ENCODE data around the gene C1orf174. TPM values are rescaled to one million over a fixed set of nuclear protein-coding genes. Genes with fewer than 3 reads are reported as not detected.

C1orf174 gene
- total and polyA plus RNA-seq, 12 donors, result 7.5 to 13.4 (median 10.9) TPM

GRCh38 chr1:3907031-3907534 lies 7.0 kb upstream of the C1orf174 start:
- no peak for DNase-seq

GRCh38 chr1:3906672-3907020 lies 6.6 kb upstream of the C1orf174 start:
- no peak for TF ChIP-seq CTCF (IDR thresholded peaks at IDR 0.05)
- no peaks in the 10 kb centered on the region for H3K36me3 ChIP-seq
- no peak overlapping the region for H3K27ac ChIP-seq
- peaks cover 0 to 22% (median 18%) of the 10 kb centered on the region in 7 donors for H3K27me3 ChIP-seq
- DNase-seq (no peak), ATAC-seq (no peak)
- H3K4me1 ChIP-seq, result peaks cover 0 to 6% (median 0%) of the 10 kb centered on the region in 9 donors
- intact Hi-C loops (cut with DNase I), result no loop called here
- no peaks in the 10 kb centered on the region for H3K9me3 ChIP-seq
- WGBS, 2 donors, result 82 to 91% methylated on average over 11 of the region's 11 CpGs
- no peak overlapping the region for H3K4me3 ChIP-seq

More at GRCh38 chr1:3907031-3907534, 7.0 kb upstream of the C1orf174 start:
- H3K27me3 ChIP-seq, result peaks cover 0 to 27% (median 22%) of the 10 kb centered on the region in 7 donors
- H3K4me1 ChIP-seq, result peaks cover 0 to 5% (median 0%) of the 10 kb centered on the region in 9 donors
- ATAC-seq, result no peak
- TF ChIP-seq CTCF (IDR thresholded peaks at IDR 0.05), result peak in 1 of 9 donors; percentile 26
- H3K4me3 ChIP-seq, result no peak overlapping the region
- H3K36me3 ChIP-seq, result no peaks in the 10 kb centered on the region
- no peaks in the 10 kb centered on the region for H3K9me3 ChIP-seq
- WGBS, 2 donors, result 64 to 66% methylated on average over 22 of the region's 22 CpGs
- H3K27ac ChIP-seq, result no peak overlapping the region
- intact Hi-C loops (cut with DNase I), result no loop called here

- Histone ChIP-seq H3K9me3 (no peaks in the 10 kb centered on the region), H3K36me3 (no peaks in the 10 kb centered on the region), H3K27ac (no peak overlapping the region), H3K4me1 (peaks cover 0 to 11% (median 0%) of the 10 kb centered on the region in 9 donors), H3K4me3 (no peak overlapping the region), H3K27me3 (peaks cover 0 to 17% (median 13%) of the 10 kb centered on the region in 7 donors)
- DNase-seq (no peak), ATAC-seq (no peak)
- 85 to 86% methylated on average over 18 of the region's 18 CpGs for WGBS, 2 donors
- intact Hi-C loops (cut with DNase I), result no loop called here
- TF ChIP-seq CTCF (IDR thresholded peaks at IDR 0.05), result no peak
Measured at GRCh38 chr1:3905953-3906671, 6.0 kb upstream of the C1orf174 start.

GRCh38 chr1:3905266-3905952 lies 5.3 kb upstream of the C1orf174 start:
- Histone ChIP-seq H3K9me3 (no peaks in the 10 kb centered on the region), H3K36me3 (no peaks in the 10 kb centered on the region), H3K4me1 (peaks cover 0 to 7% (median 0%) of the 10 kb centered on the region in 9 donors), H3K4me3 (no peak overlapping the region), H3K27me3 (peaks cover 0 to 10% (median 6%) of the 10 kb centered on the region in 7 donors), H3K27ac (no peak overlapping the region)
- ATAC-seq (no peak), DNase-seq (no peak)
- whole genome bisulfite sequencing, 2 donors, result 90% methylated on average over 19 of the region's 19 CpGs
- TF ChIP-seq CTCF (IDR thresholded peaks at IDR 0.05), result no peak
- intact Hi-C loops (cut with DNase I), result no loop called here

All from heart right ventricle (tissue), 16 donors.